ENCODE data around the gene SPNS3.

- no peak for TF ChIP-seq CTCF (IDR thresholded peaks at IDR 0.05)
- no peak for TF ChIP-seq POLR2A (IDR thresholded peaks at IDR 0.05)
Observed at GRCh38 chr17:4506892-4507291, 73.2 kb downstream of the SPNS3 start.
